ENCODE measurements around the gene FOLR2.

Gene FOLR2

GRCh38 chr11:72208281-72208680, 8.3 kb upstream of the FOLR2 start:
- DNase-seq, result no peak

- no peak for DNase-seq
Measured at GRCh38 chr11:72209101-72209500, 7.5 kb upstream of the FOLR2 start.

- no peak for DNase-seq
Measured at GRCh38 chr11:72217841-72218240, 1.2 kb downstream of the FOLR2 start.

- no peak for DNase-seq
Measured at GRCh38 chr11:72218251-72218745, 1.7 kb downstream of the FOLR2 start.

- DNase-seq, result no peak
Measured at GRCh38 chr11:72220696-72221363, 4.2 kb downstream of the FOLR2 start.

GRCh38 chr11:72221386-72222075, 4.9 kb downstream of the FOLR2 start:
- no peak for DNase-seq

GRCh38 chr11:72222106-72222891, 5.7 kb downstream of the FOLR2 start:
- DNase-seq, result no peak

- DNase-seq, result peak; percentile 89 to 97 (median 91)
Measured at GRCh38 chr11:72222907-72223614, 6.5 kb downstream of the FOLR2 start.

- peak in 3 of 5 donors; percentile 33 to 56 (median 52) for DNase-seq
Measured at GRCh38 chr11:72223615-72224563, 7.3 kb downstream of the FOLR2 start.

- DNase-seq, result peak in 2 of 5 donors; percentile 28 to 29
Measured at GRCh38 chr11:72224564-72225410, 8.2 kb downstream of the FOLR2 start, which contains the start of gene INPPL1. INPPL1 (plus strand) TSS chr11:72224767; CDS start chr11:72224985, 218 bp downstream.

- DNase-seq, result peak in 1 of 5 donors; percentile 30
Measured at GRCh38 chr11:72225411-72225951, 8.9 kb downstream of the FOLR2 start.

- no peak for DNase-seq
Measured at GRCh38 chr11:72226701-72227100, 10.1 kb downstream of the FOLR2 start.

- no peak for DNase-seq
Measured at GRCh38 chr11:72227316-72228228, 11.0 kb downstream of the FOLR2 start.

- no peak for DNase-seq
Measured at GRCh38 chr11:72228229-72228843, 11.7 kb downstream of the FOLR2 start.

GRCh38 chr11:72228844-72229231, 12.2 kb downstream of the FOLR2 start:
- no peak for DNase-seq

- no peak for DNase-seq
Measured at GRCh38 chr11:72229336-72229924, 12.8 kb downstream of the FOLR2 start.

GRCh38 chr11:72229925-72230763, 13.6 kb downstream of the FOLR2 start:
- no peak for DNase-seq

Data from T-helper 1 cell (primary cell).